ENCODE data around the gene CLASP1. TPM values are rescaled to one million over a fixed set of nuclear protein-coding genes. Genes with fewer than 3 reads are reported as not detected.

The CLASP1 gene
- total RNA-seq, 1 donor from 2014 or later, result 95.1 TPM

DNA sequence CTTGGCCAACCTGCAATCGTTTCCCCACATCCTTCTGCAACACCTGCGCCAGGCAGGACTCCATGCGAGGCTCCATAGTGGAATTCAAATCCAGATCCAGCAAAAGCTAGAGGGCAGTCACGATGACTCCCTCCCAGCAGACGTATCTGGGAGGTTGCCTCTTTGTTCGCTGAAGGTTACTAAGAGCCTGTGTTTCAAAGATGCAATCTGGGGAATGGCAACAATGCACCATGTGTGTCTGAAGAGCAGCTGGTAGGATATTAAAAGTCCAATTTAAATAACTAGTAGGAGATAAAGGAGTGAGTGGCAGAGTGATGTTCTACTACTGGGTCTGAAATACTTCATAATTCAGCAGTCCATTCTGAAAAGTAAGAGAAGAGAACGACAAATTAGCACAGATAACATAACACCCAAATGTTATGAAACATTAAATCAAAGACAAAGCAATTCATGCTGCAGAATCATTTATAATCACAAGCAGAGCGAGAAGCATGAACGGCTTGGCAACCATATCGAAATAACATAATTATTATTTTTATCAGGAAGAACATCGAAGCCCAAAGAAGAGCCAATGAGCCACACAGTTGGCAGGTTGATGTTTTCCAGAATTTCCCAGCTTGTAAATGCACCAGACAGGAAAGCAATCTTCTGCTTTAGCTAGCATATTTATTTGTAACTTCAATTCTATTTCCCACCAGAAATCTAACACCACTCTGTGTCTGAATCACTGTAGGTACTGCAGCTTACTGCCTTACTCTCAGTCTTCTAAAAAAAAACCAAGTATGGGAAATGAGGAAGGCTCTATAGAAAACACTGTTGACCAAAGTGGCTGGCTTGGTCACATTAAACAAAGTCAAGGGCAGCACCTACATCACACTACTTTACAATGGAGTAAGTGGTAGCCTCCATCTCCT is 43.2 kb downstream of the CLASP1 start:
- Mint-ChIP-seq H3K27me3 (ENCODE audit: unreplicated experiment) (peaks cover 2% of the 10 kb centered on the region), H3K4me3 (ENCODE audit: unreplicated experiment) (no peak overlapping the region), H3K27ac (ENCODE audit: unreplicated experiment) (no peak overlapping the region), H3K4me1 (ENCODE audit: unreplicated experiment) (peaks cover 22% of the 10 kb centered on the region), H3K36me3 (ENCODE audit: low read depth, unreplicated experiment) (peaks cover 10% of the 10 kb centered on the region), H3K9me3 (ENCODE audit: unreplicated experiment) (no peaks in the 10 kb centered on the region)
- TF ChIP-seq, protein P1, sequence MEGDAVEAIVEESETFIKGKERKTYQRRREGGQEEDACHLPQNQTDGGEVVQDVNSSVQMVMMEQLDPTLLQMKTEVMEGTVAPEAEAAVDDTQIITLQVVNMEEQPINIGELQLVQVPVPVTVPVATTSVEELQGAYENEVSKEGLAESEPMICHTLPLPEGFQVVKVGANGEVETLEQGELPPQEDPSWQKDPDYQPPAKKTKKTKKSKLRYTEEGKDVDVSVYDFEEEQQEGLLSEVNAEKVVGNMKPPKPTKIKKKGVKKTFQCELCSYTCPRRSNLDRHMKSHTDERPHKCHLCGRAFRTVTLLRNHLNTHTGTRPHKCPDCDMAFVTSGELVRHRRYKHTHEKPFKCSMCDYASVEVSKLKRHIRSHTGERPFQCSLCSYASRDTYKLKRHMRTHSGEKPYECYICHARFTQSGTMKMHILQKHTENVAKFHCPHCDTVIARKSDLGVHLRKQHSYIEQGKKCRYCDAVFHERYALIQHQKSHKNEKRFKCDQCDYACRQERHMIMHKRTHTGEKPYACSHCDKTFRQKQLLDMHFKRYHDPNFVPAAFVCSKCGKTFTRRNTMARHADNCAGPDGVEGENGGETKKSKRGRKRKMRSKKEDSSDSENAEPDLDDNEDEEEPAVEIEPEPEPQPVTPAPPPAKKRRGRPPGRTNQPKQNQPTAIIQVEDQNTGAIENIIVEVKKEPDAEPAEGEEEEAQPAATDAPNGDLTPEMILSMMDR (IDR thresholded peaks at IDR 0.05; ENCODE audit: unreplicated experiment), result no peak
- no peak for DNase-seq (ENCODE audit: low spot score)

DNA sequence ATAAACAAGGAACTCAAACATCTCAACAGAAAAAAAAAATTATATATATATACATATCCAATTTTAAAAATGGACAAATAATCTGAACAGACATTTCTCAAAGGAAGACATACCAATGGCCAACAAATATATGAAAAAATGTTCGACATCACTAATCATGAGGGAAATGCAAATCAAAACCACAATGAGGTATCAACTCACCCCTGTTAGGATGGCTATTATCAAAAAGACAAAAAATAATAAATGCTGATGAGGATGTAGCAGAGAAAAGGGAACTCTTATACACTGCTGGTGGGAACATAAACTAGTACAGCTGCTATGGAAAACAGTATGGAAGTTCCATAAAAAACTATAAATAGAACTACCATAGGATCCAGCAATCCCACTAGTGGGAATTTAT is 46.1 kb downstream of the CLASP1 start:
- H3K27me3 Mint-ChIP-seq (ENCODE audit: unreplicated experiment), result peaks cover 2% of the 10 kb centered on the region
- no peaks in the 10 kb centered on the region for H3K9me3 Mint-ChIP-seq (ENCODE audit: unreplicated experiment)
- peaks cover 10% of the 10 kb centered on the region for H3K36me3 Mint-ChIP-seq (ENCODE audit: low read depth, unreplicated experiment)
- no peak overlapping the region for H3K4me3 Mint-ChIP-seq (ENCODE audit: unreplicated experiment)
- H3K4me1 Mint-ChIP-seq (ENCODE audit: unreplicated experiment), result peaks cover 11% of the 10 kb centered on the region
- TF ChIP-seq, protein P1 (IDR thresholded peaks at IDR 0.05; ENCODE audit: unreplicated experiment), result no peak
- H3K27ac Mint-ChIP-seq (ENCODE audit: unreplicated experiment), result no peak overlapping the region
- no peak for DNase-seq (ENCODE audit: low spot score)

- no peak for DNase-seq (ENCODE audit: low spot score)
- peaks cover 2% of the 10 kb centered on the region for H3K36me3 Mint-ChIP-seq (ENCODE audit: low read depth, unreplicated experiment)
- TF ChIP-seq, protein P1 (IDR thresholded peaks at IDR 0.05; ENCODE audit: unreplicated experiment), result no peak
- H3K4me1 Mint-ChIP-seq (ENCODE audit: unreplicated experiment), result peaks cover 23% of the 10 kb centered on the region
- no peak overlapping the region for H3K27ac Mint-ChIP-seq (ENCODE audit: unreplicated experiment)
- no peaks in the 10 kb centered on the region for H3K27me3 Mint-ChIP-seq (ENCODE audit: unreplicated experiment)
- no peaks in the 10 kb centered on the region for H3K9me3 Mint-ChIP-seq (ENCODE audit: unreplicated experiment)
- H3K4me3 Mint-ChIP-seq (ENCODE audit: unreplicated experiment), result no peak overlapping the region
Measured at GRCh38 chr2:121599963-121600651, 49.2 kb downstream of the CLASP1 start.

DNA sequence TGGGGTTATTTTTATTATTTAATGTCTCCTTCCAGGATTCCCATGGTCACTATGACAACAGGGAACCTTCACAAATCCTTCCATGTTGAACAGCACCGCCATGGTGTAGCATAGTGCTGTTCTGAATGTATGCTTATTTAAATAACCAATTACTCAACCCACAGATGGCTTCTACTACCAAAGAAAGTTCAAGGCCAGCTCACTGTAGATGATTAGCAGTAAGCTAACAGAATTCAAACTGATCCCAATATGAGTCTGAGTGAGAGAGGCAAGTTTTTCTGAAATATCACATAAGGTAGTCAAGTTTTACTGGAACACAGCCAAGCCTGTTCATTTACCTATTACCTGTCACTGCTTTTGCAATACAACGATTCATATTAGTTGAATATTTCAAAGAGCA is 51.2 kb downstream of the CLASP1 start:
- DNase-seq (ENCODE audit: low spot score), result no peak
- H3K36me3 Mint-ChIP-seq (ENCODE audit: low read depth, unreplicated experiment), result no peaks in the 10 kb centered on the region
- H3K27ac Mint-ChIP-seq (ENCODE audit: unreplicated experiment), result no peak overlapping the region
- TF ChIP-seq, protein P1 (IDR thresholded peaks at IDR 0.05; ENCODE audit: unreplicated experiment), result no peak
- H3K4me1 Mint-ChIP-seq (ENCODE audit: unreplicated experiment), result peaks cover 23% of the 10 kb centered on the region
- H3K27me3 Mint-ChIP-seq (ENCODE audit: unreplicated experiment), result no peaks in the 10 kb centered on the region
- no peaks in the 10 kb centered on the region for H3K9me3 Mint-ChIP-seq (ENCODE audit: unreplicated experiment)
- no peak overlapping the region for H3K4me3 Mint-ChIP-seq (ENCODE audit: unreplicated experiment)
